ENCODE measurements around the gene TYROBP.
"Not testable (repeated sequence)": the region's sequence is repeated elsewhere in the genome, so short reads cannot be mapped to it uniquely, and the experiment has no call there.

Gene TYROBP

GRCh38 chr19:35931161-35931873 lies 23.2 kb upstream of the TYROBP start:
- peak; percentile 100 for DNase-seq

DNA sequence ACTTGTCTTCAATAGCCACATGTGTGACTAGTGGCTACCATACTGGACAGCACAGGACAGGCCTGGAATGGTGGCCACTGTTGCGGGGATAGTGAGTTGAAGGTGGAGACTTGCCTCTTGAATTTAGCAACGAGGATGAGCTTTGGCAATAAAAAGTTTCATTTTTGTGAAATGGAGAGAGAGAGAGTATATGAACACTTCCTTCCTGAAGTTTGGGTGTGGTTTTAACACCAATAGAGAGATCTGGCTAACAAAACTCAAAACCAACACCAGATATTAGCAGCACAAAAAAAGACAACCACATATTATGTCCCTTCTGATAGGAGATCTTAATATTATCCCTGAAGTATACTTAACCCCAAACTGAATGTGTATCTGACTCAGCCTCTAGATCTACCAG lies 21.8 kb upstream of the TYROBP start:
- peak; percentile 67 for DNase-seq

GRCh38 chr19:35928507-35928906 lies 20.4 kb upstream of the TYROBP start:
- peak; percentile 24 for DNase-seq

- DNase-seq: no peak
Observed at GRCh38 chr19:35925501-35925900, 17.4 kb upstream of the TYROBP start.

GRCh38 chr19:35921012-35921411 lies 12.9 kb upstream of the TYROBP start:
- no peak for DNase-seq

DNA sequence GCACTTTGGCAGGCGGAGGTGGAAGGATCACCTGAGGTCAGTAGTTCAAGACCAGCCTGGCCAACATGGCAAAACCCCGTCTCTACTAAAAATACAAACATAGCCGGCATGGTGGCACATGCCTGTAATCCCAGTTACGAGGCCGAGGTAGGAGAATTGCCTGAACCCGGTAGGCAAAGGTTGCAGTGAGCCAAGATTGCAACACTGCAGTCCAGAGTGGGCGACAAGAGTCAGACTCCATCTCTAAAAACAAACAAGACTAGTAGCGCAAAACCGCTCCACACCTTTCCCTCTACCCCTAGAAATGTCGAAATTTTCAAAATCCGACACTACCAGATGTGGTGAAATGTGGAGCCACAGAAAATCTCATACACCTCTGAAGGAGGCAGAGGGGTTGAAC lies 11.2 kb upstream of the TYROBP start:
- DNase-seq: no peak

- no peak for DNase-seq
Observed at GRCh38 chr19:35915443-35915842, 7.3 kb upstream of the TYROBP start.

DNA sequence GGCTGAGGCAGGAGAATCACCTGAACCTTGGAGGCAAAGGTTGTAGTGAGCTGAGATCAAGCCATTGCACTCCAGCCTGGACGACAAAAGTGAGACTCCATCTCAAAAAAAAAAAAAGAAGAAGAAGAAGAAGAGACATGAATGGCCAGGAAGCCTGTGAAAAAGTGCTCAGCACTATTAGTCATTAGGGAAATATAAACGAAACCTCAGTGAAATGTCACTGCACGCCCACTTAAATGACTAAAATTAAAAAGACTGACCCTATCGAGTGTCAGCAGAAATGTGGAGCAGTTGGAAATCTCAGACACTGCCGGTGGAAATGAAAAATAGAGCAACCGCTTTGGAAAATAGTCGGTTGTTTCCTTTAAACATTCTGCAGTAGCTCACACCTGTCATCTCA lies 5.5 kb upstream of the TYROBP start:
- DNase-seq: no peak

- no peak for DNase-seq
Observed at GRCh38 chr19:35911790-35912189, 3.7 kb upstream of the TYROBP start.

- no peak for DNase-seq
Observed at GRCh38 chr19:35911173-35911572, 3.1 kb upstream of the TYROBP start.

DNA sequence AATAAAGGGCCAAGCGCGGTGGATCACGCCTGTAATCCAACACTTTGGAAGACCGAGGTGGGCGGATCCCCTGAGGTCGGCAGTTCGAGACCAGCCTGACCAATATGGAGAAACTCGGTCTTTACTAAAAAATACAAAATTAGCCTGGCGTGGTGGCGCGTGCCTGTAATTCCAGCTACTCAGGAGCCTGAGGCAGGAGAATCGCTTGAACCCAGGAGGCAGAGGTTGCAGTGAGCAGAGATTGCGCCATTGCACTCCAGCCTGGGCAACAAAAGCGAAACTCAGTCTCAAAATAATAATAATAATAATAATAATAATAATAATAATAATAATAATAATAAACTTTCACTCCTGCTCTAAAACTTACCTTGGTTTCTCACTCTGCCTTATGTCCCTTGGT lies 2.3 kb upstream of the TYROBP start:
- not testable (repeated sequence) for DNase-seq

DNA sequence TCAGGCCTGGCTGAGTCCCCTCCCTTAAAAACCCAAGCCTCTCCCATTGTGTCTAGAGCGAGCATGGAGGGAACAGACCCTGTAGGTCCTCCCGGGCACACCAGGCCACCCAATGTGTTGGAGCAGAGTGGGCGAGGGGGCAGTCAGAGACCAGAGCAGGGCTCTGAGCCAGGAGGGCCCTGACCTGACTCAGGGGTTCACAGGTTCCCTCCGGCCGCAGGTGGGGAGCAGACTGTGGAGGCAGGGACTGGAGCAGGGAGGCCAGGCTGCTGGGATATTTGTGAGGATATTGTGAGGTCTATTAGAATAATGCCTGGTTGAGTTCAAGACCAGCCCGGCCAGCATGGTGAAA lies 1.6 kb upstream of the TYROBP start:
- no peak for DNase-seq

DNA sequence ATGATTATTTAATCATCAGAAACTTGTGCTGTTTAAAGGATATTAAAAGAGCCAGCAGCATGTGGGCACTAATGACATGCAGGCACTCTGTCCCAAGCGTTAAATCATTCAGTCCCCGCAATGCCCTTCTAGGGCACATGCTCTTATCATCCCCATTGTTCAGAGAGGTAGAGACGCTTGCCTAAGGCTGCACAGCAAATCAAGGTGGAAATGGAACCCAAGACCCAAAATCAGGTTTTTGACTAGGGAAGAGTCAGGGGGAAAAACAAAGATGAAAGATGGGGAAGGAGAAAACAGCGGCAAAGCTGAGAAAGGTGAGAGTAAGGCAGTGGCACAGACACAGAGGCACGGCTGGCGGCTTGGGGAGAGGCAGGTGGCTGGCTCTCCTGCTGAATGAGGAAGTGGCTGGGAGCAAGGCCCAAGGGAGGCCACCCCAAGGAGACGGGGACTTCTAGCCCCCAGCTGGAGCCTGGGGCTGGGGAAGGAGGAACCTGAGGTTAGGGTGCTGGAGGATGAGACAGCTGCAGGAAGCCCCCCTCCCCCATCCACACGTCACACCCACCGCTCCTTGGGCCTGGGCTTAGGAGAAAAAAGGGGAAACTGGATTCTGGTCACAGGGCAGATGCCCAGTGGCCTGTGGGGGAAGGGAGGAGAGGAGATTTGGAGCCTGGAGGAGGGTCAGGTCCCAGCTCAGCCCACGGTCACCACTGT lies 1.0 kb upstream of the TYROBP start:
- peak; percentile 48 for DNase-seq

DNA sequence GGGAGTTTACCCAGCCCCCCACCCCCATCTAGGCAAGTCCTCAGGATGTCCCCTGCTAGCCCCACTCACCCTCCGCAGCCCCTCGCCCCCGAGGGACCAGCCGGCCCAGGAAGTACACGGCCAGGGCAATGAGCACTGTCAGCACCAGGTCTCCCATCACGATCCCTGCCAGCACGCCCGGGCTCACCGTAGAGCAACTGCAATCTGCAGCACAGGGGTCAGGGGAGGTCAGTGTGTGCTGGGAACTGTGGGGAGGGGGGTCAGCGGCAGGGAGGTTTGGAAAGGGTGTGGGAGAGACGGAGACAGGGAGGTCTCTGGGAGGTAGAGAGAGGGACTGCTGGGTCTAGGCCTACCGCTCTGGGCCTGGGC lies 734 bp downstream of the TYROBP start:
- no peak for DNase-seq

DNA sequence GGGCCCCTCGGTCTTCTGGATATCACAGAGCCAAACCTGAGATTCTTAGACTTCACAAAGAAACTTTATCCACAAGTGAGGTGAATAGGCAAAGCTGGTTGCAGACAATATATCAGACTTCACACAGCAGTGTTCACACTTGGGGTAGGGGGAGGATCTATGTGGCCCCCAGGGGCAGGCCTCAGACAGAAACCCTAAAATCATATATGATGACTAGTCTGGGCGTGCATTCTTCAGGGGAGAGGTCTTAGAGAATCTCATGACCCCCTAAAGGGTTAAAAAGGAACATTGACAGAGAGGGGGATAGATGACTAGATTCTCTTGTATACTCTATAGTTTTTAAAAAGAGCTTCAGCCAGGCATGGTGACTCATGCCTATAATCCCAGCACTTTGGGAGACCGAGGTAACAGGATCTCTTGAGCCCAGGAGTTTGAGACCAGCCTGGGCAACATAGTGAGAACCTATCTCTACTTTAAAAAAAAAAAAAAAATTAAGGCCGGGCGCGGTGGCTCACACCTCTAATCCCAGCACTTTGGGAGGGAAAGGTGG lies 2.8 kb downstream of the TYROBP start:
- DNase-seq: no peak

DNA sequence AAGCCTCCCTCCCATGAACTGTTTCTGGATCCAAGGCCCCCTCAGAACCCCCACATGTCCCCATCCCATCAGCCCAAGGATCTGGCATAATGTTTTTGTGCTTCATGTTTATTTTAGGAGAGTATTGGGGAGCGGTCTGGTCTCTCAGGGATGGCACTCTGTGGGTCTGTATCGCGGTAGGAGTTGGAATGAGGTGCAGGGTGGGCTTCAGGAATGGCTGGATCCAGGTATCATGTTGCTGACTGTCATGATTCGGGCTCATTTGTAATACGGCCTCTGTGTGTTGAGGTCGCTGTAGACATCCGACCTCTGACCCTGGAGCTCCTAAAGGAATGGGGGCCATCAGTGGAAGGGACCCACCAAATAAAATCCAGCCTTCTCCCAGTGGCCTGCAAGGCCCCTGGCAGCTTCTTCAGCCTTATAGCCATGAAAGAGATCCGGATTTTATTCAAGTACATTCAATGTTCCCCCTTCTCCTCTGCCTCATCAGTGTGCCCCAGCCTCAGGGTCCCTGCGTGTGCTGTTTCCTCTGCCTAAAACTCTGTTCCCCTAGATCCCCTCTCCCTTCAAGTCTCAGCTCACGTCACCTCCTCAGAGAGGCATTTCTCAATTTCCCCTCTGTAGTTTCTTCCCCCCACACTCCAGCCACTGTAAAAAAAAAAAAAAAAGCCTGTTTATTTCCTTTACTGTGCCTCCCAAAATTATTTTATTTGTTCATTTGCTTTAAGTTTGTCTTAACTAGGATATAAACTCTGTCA lies 3.6 kb downstream of the TYROBP start:
- DNase-seq: no peak

DNA sequence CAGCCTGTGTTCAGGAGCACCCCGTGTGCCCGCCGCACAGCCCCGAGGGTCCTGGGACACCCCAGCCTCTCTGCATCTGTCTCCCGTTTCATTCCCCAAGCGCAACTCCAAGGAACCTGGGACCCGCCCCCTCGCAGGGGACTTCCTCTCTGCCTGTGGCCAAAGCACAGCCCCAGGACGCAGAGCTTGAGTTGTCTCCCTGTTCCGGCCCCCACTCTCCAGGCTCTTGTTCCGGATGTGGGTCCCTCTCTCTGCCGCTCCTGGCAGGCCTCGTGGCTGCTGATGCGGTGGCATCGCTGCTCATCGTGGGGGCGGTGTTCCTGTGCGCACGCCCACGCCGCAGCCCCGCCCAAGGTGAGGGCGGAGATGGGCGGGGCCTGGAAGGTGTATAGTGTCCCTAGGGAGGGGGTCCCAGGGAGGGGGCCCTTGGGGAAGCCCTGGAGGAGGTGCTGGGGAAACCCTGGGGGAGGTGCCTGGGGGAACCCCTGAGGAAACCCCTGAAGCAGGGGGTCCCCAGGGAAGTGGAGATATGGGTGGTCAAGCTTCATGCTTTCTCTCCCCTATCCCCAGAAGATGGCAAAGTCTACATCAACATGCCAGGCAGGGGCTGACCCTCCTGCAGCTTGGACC lies 4.4 kb downstream of the TYROBP start:
- DNase-seq: peak; percentile 93

- DNase-seq: no peak
Observed at GRCh38 chr19:35902870-35903475, 5.1 kb downstream of the TYROBP start.

- peak; percentile 64 for DNase-seq
Observed at GRCh38 chr19:35901854-35902661, 6.0 kb downstream of the TYROBP start, which contains the start of gene HCST. HCST (plus strand) TSS chr19:35902529; CDS start chr19:35902594, 65 bp downstream.

DNA sequence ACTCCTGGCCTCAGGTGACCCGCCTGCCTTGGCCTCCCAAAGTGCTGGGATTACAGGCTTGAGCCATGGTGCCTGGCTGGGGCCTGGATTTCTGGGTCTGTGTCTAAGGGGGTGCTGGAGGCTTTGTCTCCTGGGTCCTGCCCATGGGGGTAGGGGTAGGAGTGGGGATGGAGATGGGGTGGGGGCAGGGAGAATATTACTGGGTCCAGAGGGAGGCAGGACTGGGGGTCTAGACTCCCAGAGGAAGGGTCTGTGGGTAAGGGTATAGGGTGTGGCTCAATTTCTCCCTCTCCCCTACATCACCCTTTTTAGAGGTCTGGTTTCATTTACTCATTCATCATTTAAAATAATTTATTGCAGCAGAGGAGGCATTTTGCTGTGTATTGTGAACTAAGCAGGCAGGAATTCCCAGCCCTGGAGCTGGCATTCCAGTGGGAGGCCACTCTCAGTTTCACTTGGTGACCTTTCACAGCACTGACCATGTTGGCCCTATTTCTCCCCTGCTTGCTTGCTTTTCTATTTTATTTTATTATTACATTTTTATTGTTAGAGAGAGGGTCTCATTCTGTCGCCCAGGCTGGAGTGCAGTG lies 6.9 kb downstream of the TYROBP start:
- DNase-seq: no peak

- peak; percentile 90 for DNase-seq
Observed at GRCh38 chr19:35899547-35900214, 8.4 kb downstream of the TYROBP start.
